SK-N-SH treated with all-trans-retinoic acid at 6 μM for 48 hours (cell line): Measurements from ENCODE around the gene OPTN.

ENCODE experiments used
- ATAC-seq: fragments of 200-7000 bp; cut with Tn5 transposase; 3 replicates; pipeline ENCODE4 v1.9.1; 2020; ENCODE audit warnings: mild to moderate bottlenecking, moderate library complexity
- CREB5 ChIP-seq: fragments of 250-450 bp; sonication (Bioruptor Pico); IDR thresholded peaks from 2 replicates; pipeline ENCODE4 v1.5.1; 2020; ENCODE audit warnings: low read depth, mild to moderate bottlenecking, moderate library complexity
- CSDC2 ChIP-seq: fragments of 250-450 bp; sonication (Bioruptor Pico); IDR thresholded peaks from 2 replicates; pipeline ENCODE4 v1.5.0; 2020; ENCODE audit warnings: mild to moderate bottlenecking, moderate library complexity
- CSRNP3 ChIP-seq: fragments of 250-450 bp; sonication (Bioruptor Pico); IDR thresholded peaks from 2 replicates; pipeline ENCODE4 v1.5.1; 2021; ENCODE audit warnings: mild to moderate bottlenecking, moderate library complexity
- ESRRG ChIP-seq: fragments of 250-450 bp; sonication (Bioruptor Pico); IDR thresholded peaks from 2 replicates; pipeline ENCODE4 v1.6.1; 2021; ENCODE audit warnings: mild to moderate bottlenecking
- ISL1 ChIP-seq: fragments of 250-450 bp; sonication (Bioruptor Pico); IDR thresholded peaks from 2 replicates; pipeline ENCODE4 v2.1.2; 2022; ENCODE audit warnings: mild to moderate bottlenecking, moderate library complexity
- OSR1 ChIP-seq: fragments of 250-450 bp; sonication (Bioruptor Pico); IDR thresholded peaks from 2 replicates; pipeline ENCODE4 v1.8.0; 2022; ENCODE audit warnings: moderate library complexity, mild to moderate bottlenecking, inconsistent platforms
- PATZ1 ChIP-seq: fragments of 250-450 bp; sonication (Bioruptor Pico); IDR thresholded peaks from 2 replicates; pipeline ENCODE4 v1.8.0; 2020; ENCODE audit warnings: mild to moderate bottlenecking, moderate library complexity, borderline replicate concordance
- POU6F1 ChIP-seq: fragments of 250-450 bp; sonication (Bioruptor Pico); IDR thresholded peaks from 2 replicates; pipeline ENCODE4 v1.8.0; 2021; ENCODE audit warnings: low read depth, mild to moderate bottlenecking, moderate library complexity, borderline replicate concordance
- PPARA ChIP-seq: fragments of 250-450 bp; sonication (Bioruptor Pico); IDR thresholded peaks from 2 replicates; pipeline ENCODE4 v1.5.0; 2020; ENCODE audit warnings: mild to moderate bottlenecking, borderline replicate concordance
- RARB ChIP-seq: fragments of 250-450 bp; sonication (Bioruptor Pico); IDR thresholded peaks from 2 replicates; pipeline ENCODE4 v1.8.0; 2021; ENCODE audit warnings: mild to moderate bottlenecking, moderate library complexity
- SNAI2 ChIP-seq: fragments of 250-450 bp; sonication (Bioruptor Pico); IDR thresholded peaks from 2 replicates; pipeline ENCODE4 v1.5.0; 2020; ENCODE audit warnings: mild to moderate bottlenecking, moderate library complexity
- TCF4 ChIP-seq: fragments of 250-450 bp; sonication (Bioruptor Pico); IDR thresholded peaks from 2 replicates; pipeline ENCODE4 v1.8.0; 2021; ENCODE audit warnings: mild to moderate bottlenecking, moderate library complexity, borderline replicate concordance
- TOX ChIP-seq: fragments of 250-450 bp; sonication (Bioruptor Pico); IDR thresholded peaks from 2 replicates; pipeline ENCODE4 v1.8.0; 2021; ENCODE audit warnings: mild to moderate bottlenecking, moderate library complexity, borderline replicate concordance
- TSHZ2 ChIP-seq: fragments of 250-450 bp; sonication (Bioruptor Pico); IDR thresholded peaks from 2 replicates; pipeline ENCODE4 v1.5.0; 2020; ENCODE audit warnings: mild to moderate bottlenecking, moderate library complexity
- ZC3H10 ChIP-seq: fragments of 250-450 bp; sonication (Bioruptor Pico); IDR thresholded peaks from 2 replicates; pipeline ENCODE4 v1.5.1; 2021; ENCODE audit warnings: mild to moderate bottlenecking, moderate library complexity
- ZFP30 ChIP-seq: fragments of 450-650 bp; formaldehyde crosslinking; IDR thresholded peaks from 2 replicates; pipeline ENCODE4 v1.5.0; 2022; ENCODE audit warnings: mild to moderate bottlenecking, moderate library complexity
- ZNF70 ChIP-seq: fragments of 450-650 bp; formaldehyde crosslinking; IDR thresholded peaks from 2 replicates; pipeline ENCODE4 v1.5.0; 2020; ENCODE audit warnings: mild to moderate bottlenecking, moderate library complexity
- ZNF8 ChIP-seq: fragments of 450-650 bp; formaldehyde crosslinking; IDR thresholded peaks from 2 replicates; pipeline ENCODE4 v1.5.0; 2020; ENCODE audit warnings: mild to moderate bottlenecking, moderate library complexity

OPTN gene

GRCh38 chr10:13121500-13121854, 21.5 kb downstream of the OPTN start (continued):
- TF ChIP-seq PPARA (CRISPR knock-in tag), result no peak
- TF ChIP-seq ZNF8 (CRISPR knock-in tag), result no peak
- TF ChIP-seq ZFP30 (CRISPR knock-in tag), result no peak
- TF ChIP-seq SNAI2 (CRISPR knock-in tag), result no peak

- TF ChIP-seq OSR1 (CRISPR knock-in tag) (no peak), RARB (CRISPR knock-in tag) (no peak), TCF4 (CRISPR knock-in tag) (no peak), ZFP30 (CRISPR knock-in tag) (no peak), ZNF8 (CRISPR knock-in tag) (no peak), ESRRG (CRISPR knock-in tag) (no peak), SNAI2 (CRISPR knock-in tag) (no peak), POU6F1 (CRISPR knock-in tag) (no peak), ISL1 (CRISPR knock-in tag) (no peak), TSHZ2 (CRISPR knock-in tag) (no peak), ZNF70 (no peak)
- no peak for ATAC-seq
Measured at GRCh38 chr10:13136651-13137050, 36.7 kb downstream of the OPTN start.

GRCh38 chr10:13139150-13139549, 39.2 kb downstream of the OPTN start:
- ATAC-seq, result no peak
- TF ChIP-seq OSR1 (CRISPR knock-in tag), result no peak
- no peak for TF ChIP-seq ZNF8 (CRISPR knock-in tag)
- no peak for TF ChIP-seq TCF4 (CRISPR knock-in tag)
- no peak for TF ChIP-seq CREB5 (CRISPR knock-in tag)
- TF ChIP-seq PATZ1 (CRISPR knock-in tag), result no peak
- TF ChIP-seq RARB (CRISPR knock-in tag), result no peak
- no peak for TF ChIP-seq CSRNP3 (CRISPR knock-in tag)

- TF ChIP-seq TOX (CRISPR knock-in tag) (no peak), ZC3H10 (CRISPR knock-in tag) (no peak), ZNF70 (no peak), CSDC2 (CRISPR knock-in tag) (no peak)
- ATAC-seq, result no peak
Measured at GRCh38 chr10:13139676-13140075, 39.7 kb downstream of the OPTN start.
